ENCODE measurements around the gene ADGRB3. TPM values are rescaled to one million over a fixed set of nuclear protein-coding genes. Genes with fewer than 3 reads are reported as not detected.

ADGRB3 gene
- total and polyA plus RNA-seq, 4 donors = 0.21 to 2.3 (median 0.48) TPM

GRCh38 chr6:69106511-69106910 lies 471.4 kb downstream of the ADGRB3 start:
- 65% methylated on average over 3 of the region's 3 CpGs for WGBS
- no peak overlapping the region for H3K9ac ChIP-seq (ENCODE audit: low read depth in 1 of 2, low read length in 2 of 2)

More at GRCh38 chr6:69106511-69106910, 471.4 kb downstream of the ADGRB3 start:
- H3K27ac ChIP-seq (ENCODE audit: low read depth in 1 of 2, low read length in 2 of 2) = no peak overlapping the region
- no peaks in the 10 kb centered on the region for H3K4me1 ChIP-seq (ENCODE audit: control insufficient read depth in 4 of 4, insufficient read depth in 4 of 4, low read length in 3 of 4)
- no peaks in the 10 kb centered on the region for H3K36me3 ChIP-seq (ENCODE audit: control insufficient read depth in 4 of 4, insufficient read depth in 3 of 4, low read depth in 1 of 4, low read length in 3 of 4)
- TF ChIP-seq, protein P1, sequence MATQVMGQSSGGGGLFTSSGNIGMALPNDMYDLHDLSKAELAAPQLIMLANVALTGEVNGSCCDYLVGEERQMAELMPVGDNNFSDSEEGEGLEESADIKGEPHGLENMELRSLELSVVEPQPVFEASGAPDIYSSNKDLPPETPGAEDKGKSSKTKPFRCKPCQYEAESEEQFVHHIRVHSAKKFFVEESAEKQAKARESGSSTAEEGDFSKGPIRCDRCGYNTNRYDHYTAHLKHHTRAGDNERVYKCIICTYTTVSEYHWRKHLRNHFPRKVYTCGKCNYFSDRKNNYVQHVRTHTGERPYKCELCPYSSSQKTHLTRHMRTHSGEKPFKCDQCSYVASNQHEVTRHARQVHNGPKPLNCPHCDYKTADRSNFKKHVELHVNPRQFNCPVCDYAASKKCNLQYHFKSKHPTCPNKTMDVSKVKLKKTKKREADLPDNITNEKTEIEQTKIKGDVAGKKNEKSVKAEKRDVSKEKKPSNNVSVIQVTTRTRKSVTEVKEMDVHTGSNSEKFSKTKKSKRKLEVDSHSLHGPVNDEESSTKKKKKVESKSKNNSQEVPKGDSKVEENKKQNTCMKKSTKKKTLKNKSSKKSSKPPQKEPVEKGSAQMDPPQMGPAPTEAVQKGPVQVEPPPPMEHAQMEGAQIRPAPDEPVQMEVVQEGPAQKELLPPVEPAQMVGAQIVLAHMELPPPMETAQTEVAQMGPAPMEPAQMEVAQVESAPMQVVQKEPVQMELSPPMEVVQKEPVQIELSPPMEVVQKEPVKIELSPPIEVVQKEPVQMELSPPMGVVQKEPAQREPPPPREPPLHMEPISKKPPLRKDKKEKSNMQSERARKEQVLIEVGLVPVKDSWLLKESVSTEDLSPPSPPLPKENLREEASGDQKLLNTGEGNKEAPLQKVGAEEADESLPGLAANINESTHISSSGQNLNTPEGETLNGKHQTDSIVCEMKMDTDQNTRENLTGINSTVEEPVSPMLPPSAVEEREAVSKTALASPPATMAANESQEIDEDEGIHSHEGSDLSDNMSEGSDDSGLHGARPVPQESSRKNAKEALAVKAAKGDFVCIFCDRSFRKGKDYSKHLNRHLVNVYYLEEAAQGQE (IDR thresholded peaks at IDR 0.05) = no peak
- no peak for TF ChIP-seq YY1 (IDR thresholded peaks at IDR 0.05)
- no peak for TF ChIP-seq EGR1 (IDR thresholded peaks at IDR 0.05; ENCODE audit: low read depth in 2 of 2)
- no peak for TF ChIP-seq FOXA1 (IDR thresholded peaks at IDR 0.05)
- TF ChIP-seq HNF4A (conservative IDR thresholded peaks at IDR 0.05) = no peak
- TF ChIP-seq, protein P2, sequence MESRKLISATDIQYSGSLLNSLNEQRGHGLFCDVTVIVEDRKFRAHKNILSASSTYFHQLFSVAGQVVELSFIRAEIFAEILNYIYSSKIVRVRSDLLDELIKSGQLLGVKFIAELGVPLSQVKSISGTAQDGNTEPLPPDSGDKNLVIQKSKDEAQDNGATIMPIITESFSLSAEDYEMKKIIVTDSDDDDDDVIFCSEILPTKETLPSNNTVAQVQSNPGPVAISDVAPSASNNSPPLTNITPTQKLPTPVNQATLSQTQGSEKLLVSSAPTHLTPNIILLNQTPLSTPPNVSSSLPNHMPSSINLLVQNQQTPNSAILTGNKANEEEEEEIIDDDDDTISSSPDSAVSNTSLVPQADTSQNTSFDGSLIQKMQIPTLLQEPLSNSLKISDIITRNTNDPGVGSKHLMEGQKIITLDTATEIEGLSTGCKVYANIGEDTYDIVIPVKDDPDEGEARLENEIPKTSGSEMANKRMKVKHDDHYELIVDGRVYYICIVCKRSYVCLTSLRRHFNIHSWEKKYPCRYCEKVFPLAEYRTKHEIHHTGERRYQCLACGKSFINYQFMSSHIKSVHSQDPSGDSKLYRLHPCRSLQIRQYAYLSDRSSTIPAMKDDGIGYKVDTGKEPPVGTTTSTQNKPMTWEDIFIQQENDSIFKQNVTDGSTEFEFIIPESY (IDR thresholded peaks at IDR 0.05) = no peak
- no peak for TF ChIP-seq HNF4G (IDR thresholded peaks at IDR 0.05)
- TF ChIP-seq RAD21 (IDR thresholded peaks at IDR 0.05) = no peak
- TF ChIP-seq NR2F2 (IDR thresholded peaks at IDR 0.05) = no peak
- TF ChIP-seq RXRA (IDR thresholded peaks at IDR 0.05) = no peak
- TF ChIP-seq ATF3 (IDR thresholded peaks at IDR 0.05) = no peak
- TF ChIP-seq, protein P3, sequence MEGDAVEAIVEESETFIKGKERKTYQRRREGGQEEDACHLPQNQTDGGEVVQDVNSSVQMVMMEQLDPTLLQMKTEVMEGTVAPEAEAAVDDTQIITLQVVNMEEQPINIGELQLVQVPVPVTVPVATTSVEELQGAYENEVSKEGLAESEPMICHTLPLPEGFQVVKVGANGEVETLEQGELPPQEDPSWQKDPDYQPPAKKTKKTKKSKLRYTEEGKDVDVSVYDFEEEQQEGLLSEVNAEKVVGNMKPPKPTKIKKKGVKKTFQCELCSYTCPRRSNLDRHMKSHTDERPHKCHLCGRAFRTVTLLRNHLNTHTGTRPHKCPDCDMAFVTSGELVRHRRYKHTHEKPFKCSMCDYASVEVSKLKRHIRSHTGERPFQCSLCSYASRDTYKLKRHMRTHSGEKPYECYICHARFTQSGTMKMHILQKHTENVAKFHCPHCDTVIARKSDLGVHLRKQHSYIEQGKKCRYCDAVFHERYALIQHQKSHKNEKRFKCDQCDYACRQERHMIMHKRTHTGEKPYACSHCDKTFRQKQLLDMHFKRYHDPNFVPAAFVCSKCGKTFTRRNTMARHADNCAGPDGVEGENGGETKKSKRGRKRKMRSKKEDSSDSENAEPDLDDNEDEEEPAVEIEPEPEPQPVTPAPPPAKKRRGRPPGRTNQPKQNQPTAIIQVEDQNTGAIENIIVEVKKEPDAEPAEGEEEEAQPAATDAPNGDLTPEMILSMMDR (IDR thresholded peaks at IDR 0.05; ENCODE audit: low read depth, low read length, missing input control) = no peak
- TF ChIP-seq TAF1 (conservative IDR thresholded peaks at IDR 0.05) = no peak
- no peak for TF ChIP-seq MAX (IDR thresholded peaks at IDR 0.05)
- TF ChIP-seq FOXA2 (IDR thresholded peaks at IDR 0.05) = no peak
- TF ChIP-seq JUND (IDR thresholded peaks at IDR 0.05) = no peak
- TF ChIP-seq GABPA (IDR thresholded peaks at IDR 0.05 in 1 of 2, conservative IDR thresholded peaks at IDR 0.05 in 1 of 2) = no peak
- no peak for TF ChIP-seq SP1 (IDR thresholded peaks at IDR 0.05)
- no peaks in the 10 kb centered on the region for H3K9me3 ChIP-seq (ENCODE audit: control insufficient read depth in 4 of 4, low read length in 3 of 4)
- DNase-seq (ENCODE audit: low spot score) = no peak
- H3K27me3 ChIP-seq (ENCODE audit: control insufficient read depth in 4 of 4, insufficient read depth in 4 of 4, low read length in 3 of 4) = no peaks in the 10 kb centered on the region
- no peak overlapping the region for H3K4me3 ChIP-seq (ENCODE audit: low read depth in 1 of 3, low read length in 3 of 3)
